Retinal pigment epithelial cell (primary cell): ENCODE results near the gene FHOD1.

Source experiments
- DNase-seq: peaks from one replicate; pipeline ENCODE4 v3.0.0-alpha.2; 2010; ENCODE audit warnings: low read depth
- H3K4me3 ChIP-seq: 2 replicates; pipeline ENCODE4 v1.5.1; 2011; ENCODE audit warnings: mild to moderate bottlenecking, low read length, control low read depth, moderate library complexity
- TF ChIP-seq, protein P1 (sequence below): conservative IDR thresholded peaks from 2 replicates; pipeline ENCODE4 v1.5.1; 2011; ENCODE audit warnings: low read depth, low read length, control low read depth, inconsistent platforms

Gene FHOD1

DNA sequence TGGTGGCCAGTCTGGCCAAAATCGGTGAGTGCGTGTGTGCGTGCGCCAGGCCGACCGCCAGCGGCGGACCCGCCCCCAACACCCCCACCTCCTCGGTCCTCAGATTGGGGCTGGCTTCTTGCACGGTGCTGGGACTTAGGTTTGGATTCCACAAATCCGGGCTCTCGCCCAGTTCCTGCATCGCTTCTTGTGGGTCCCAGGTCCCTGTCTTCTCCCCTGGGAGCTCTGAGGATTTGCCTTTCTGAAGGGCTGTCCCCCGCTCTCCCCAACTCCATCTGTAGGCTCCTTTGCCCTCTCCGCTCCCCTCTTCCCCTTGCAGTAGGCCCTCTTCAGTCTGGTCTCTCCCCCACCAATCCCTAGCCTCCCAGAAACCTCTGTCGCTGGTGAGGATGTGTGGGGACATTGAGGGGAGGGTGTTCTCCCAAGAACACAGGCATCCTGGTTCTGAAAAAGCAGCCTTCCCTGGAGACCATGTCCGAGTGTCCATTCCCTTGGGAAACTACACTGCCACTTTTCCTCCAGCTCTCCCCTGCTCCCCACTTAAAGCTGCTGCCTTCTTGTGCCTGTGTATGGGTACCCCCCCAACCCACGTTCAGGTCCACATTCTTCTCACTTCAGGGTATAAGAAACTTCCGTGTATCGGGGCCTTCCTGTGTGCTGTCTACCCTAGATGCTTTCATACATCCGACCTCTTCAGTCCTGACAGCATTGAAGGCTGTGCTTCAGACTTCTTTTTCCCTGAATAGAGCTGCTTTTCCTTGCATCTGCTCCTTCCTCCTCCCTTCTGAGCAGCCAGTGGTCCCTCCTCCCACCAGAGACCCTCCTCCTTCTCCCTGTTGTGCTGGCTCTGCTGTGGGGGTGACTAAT is 2.1 kb upstream of the FHOD1 start:
- no peak for DNase-seq
- TF ChIP-seq, protein P1, sequence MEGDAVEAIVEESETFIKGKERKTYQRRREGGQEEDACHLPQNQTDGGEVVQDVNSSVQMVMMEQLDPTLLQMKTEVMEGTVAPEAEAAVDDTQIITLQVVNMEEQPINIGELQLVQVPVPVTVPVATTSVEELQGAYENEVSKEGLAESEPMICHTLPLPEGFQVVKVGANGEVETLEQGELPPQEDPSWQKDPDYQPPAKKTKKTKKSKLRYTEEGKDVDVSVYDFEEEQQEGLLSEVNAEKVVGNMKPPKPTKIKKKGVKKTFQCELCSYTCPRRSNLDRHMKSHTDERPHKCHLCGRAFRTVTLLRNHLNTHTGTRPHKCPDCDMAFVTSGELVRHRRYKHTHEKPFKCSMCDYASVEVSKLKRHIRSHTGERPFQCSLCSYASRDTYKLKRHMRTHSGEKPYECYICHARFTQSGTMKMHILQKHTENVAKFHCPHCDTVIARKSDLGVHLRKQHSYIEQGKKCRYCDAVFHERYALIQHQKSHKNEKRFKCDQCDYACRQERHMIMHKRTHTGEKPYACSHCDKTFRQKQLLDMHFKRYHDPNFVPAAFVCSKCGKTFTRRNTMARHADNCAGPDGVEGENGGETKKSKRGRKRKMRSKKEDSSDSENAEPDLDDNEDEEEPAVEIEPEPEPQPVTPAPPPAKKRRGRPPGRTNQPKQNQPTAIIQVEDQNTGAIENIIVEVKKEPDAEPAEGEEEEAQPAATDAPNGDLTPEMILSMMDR = no peak
- peak overlapping the region; percentile 36 for H3K4me3 ChIP-seq

DNA sequence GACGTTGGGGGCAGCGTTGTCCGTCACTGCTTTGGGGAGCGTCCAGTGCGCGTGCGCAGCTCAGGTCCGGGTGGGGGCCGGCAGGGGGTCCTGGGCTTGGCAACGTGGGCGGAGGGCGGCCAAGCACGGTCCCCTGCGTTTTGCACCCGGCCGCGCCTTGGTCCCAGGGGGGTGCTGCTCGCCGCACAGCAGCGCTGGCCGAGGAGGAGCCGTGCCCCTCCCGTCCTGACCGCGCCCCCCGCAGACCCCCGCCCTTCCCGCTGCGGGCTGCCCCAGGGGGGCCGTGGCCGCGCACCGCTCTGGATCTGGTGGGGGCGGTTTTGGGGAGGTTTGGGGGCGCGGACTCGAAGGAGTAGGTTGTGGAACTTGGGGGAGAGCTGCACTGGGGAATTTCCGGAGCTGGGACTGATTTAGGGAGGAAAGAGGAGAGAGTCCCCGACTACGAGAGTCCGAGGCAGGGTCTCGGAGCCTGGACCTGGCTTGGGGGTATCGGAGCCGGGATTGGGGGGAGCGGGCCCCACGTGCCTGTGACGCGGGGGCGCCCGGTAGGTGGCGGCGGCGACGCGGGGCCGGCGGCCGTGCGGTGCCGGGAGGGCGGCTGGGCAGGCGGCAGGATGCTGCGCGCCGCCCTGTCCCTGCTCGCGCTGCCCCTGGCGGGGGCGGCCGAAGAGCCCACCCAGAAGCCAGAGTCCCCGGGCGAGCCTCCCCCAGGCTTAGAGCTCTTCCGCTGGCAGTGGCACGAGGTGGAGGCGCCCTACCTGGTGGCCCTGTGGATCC is 1.3 kb upstream of the FHOD1 start, which contains the start of gene SLC9A5:
Gene SLC9A5 (plus strand): TSS at position 579 of the 777 bp plus-strand sequence. CDS start 36 bp downstream, at position 615.
- no peak for DNase-seq
- peak within 1 kb of the TSS; percentile 69 for H3K4me3 ChIP-seq
- TF ChIP-seq, protein P1 = no peak

DNA sequence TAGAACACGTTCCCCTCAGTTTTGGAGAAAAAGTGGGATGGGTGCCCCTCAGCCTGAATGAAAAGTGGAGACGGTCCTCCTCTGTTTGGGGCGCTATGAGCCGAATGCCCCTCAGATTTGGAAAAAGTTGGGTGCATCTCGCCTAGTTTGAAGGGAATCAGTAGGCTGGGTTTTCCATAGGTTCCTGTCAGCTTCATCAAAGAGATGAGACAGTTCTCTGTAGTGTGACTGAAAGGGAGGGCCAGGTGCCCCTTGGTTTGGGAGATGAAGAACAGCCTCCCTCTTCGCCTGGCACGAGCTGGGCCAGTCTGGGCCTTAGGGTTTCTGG is 756 bp upstream of the FHOD1 start:
- TF ChIP-seq, protein P1 = no peak
- DNase-seq = no peak
- H3K4me3 ChIP-seq = peak overlapping the region; percentile 48

DNA sequence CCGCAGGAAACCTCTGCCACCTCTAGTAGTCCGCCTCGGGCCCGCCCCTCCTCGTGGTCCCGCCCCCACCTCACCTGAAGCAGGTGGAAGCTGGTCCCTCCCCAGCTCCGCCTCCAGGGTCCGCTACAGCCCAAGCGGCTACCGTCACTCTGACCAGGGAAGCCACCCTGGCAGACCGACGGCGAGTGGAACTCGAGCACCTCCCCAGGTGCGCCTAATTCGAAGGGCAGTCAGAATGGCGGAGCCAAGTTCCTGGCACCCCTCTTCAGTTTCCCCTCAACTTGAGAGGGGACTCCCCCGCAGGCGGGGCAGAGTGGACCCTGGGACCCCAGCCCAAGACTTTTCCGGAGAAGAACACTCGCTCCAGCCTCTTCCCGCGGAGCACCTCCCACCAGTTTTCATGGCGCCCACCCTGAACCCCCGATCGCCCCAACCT is 507 bp downstream of the FHOD1 start:
- no peak for DNase-seq
- peak overlapping the region; percentile 69 for H3K4me3 ChIP-seq
- TF ChIP-seq, protein P1 = peak; percentile 23

DNA sequence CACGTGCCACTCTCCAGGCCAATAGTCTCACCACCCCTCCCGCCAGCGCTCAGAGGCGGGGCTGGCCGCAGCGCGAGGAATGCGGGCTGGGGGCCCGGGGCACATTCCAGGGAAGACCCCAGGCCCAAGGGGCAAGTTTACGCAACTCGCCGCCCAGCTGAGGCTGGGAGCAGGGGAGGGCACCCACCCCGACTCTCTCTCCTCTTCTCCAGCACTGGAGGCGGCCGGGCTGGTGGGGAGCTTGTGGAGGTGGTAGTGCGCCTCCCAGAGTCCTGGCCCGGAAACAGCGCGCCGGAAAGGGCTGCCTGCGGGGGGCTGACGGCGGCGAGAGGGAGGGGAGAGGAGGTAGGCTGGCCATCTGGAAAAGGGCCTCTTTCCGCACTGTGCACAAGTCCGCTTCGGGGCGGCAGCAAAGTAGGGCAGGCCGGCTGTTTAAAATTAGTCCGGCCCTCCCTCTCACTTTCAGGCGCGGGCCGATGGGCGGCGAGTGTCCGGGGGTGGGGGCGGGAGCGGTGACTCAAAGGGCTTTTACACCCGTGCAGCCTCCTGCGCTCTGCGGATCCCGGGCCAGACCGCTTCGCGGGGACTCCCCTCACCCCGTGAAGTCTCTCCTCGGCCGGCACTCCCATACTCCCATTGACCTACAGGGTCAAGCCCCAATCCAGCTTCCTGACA is 1.1 kb downstream of the FHOD1 start:
- peak overlapping the region; percentile 69 for H3K4me3 ChIP-seq
- TF ChIP-seq, protein P1 = peak; percentile 50

DNA sequence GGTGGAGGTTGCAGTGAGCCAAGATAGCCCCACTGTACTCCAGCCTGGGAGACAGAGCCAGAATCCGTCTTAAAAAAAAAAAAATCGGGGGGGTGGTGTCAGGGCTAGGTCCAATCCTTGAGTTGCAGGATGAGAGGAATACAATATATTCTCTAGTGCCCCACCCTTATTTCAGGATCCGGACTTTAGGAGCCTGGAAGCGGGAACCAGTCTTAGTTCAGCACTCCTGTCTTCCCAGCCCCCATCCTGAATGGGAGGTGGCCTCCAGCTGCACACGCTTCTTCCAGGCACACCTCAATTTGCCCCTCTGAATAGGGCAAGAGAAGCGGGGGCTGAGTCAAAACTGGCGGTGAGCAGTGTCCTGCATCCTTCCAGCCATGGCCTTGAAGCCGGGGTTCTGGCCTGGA is 1.6 kb downstream of the FHOD1 start:
- peak overlapping the region; percentile 69 for H3K4me3 ChIP-seq
- TF ChIP-seq, protein P1 = no peak
- DNase-seq = no peak

More for the DNA sequence above, 1.1 kb downstream of the FHOD1 start:
- no peak for DNase-seq
